Fibroblast of the aortic adventitia (primary cell): Measurements from ENCODE around the gene GOLGA2. TPM values are rescaled to one million over a fixed set of nuclear protein-coding genes. Genes with fewer than 3 reads are reported as not detected.

ENCODE experiments used
- DNase-seq: peaks from one replicate; pipeline ENCODE4 v3.0.0-alpha.2; 2010; ENCODE audit warnings: low read depth
- H3K4me3 ChIP-seq: 2 replicates; pipeline ENCODE4 v1.5.1; 2011; ENCODE audit warnings: low read depth, mild to moderate bottlenecking, control low read depth, low read length, moderate library complexity
- CTCF ChIP-seq: IDR thresholded peaks from 2 replicates; pipeline ENCODE4 v1.5.1; 2011; ENCODE audit warnings: mild to moderate bottlenecking, low read length, control low read depth, inconsistent platforms; ENCODE audit not compliant: insufficient read depth
- total RNA-seq: library from RNA; depleted of rRNA; stranded (reverse); fragments of >200 nt; gene quantifications from 2 replicates; pipeline ENCODE4 v1.2.3, GENCODE V29; 2012; ENCODE audit warnings: low replicate concordance

GOLGA2 gene
- total RNA-seq, 1 donor: 108 TPM

- no peak overlapping the region for H3K4me3 ChIP-seq
- no peak for DNase-seq
- no peak for TF ChIP-seq CTCF
Measured at GRCh38 chr9:128224877-128225276, 50.9 kb downstream of the GOLGA2 start.

- no peak for DNase-seq
- no peak overlapping the region for H3K4me3 ChIP-seq
- no peak for TF ChIP-seq CTCF
Measured at GRCh38 chr9:128222880-128223670, 52.7 kb downstream of the GOLGA2 start.

GRCh38 chr9:128222026-128222425 lies 53.8 kb downstream of the GOLGA2 start:
- no peak overlapping the region for H3K4me3 ChIP-seq
- no peak for DNase-seq
- no peak for TF ChIP-seq CTCF

GRCh38 chr9:128219831-128220230 lies 56.0 kb downstream of the GOLGA2 start:
- TF ChIP-seq CTCF: no peak
- no peak for DNase-seq

GRCh38 chr9:128218518-128219389 lies 57.1 kb downstream of the GOLGA2 start:
- DNase-seq: peak; percentile 68
- no peak for TF ChIP-seq CTCF
- H3K4me3 ChIP-seq: no peak overlapping the region

More at GRCh38 chr9:128219831-128220230, 56.0 kb downstream of the GOLGA2 start:
- no peak overlapping the region for H3K4me3 ChIP-seq

GRCh38 chr9:128218172-128218517 lies 57.7 kb downstream of the GOLGA2 start:
- no peak for DNase-seq
- TF ChIP-seq CTCF: no peak
- no peak overlapping the region for H3K4me3 ChIP-seq
